GM21367 (cell line): ENCODE results near the gene ANXA6.
A peak's percentile ranks its signal among the peaks of the same experiment; 100 is the strongest.

Experiments used
- ATAC-seq: cut with Tn5 transposase; IDR thresholded peaks from one replicate; pipeline ENCODE4 v1.9.1; 2021; ENCODE audit not compliant: unreplicated experiment

Gene ANXA6

GRCh38 chr5:151154931-151155774 lies 2.4 kb downstream of the ANXA6 start:
- peak; percentile 28 for ATAC-seq

- ATAC-seq: no peak
These were observed 3.8 kb downstream of the ANXA6 start for GRCh38 chr5:151153766-151154272.

- no peak for ATAC-seq
These were observed 4.3 kb downstream of the ANXA6 start for GRCh38 chr5:151153300-151153699.

- peak; percentile 21 for ATAC-seq
These were observed 5.8 kb downstream of the ANXA6 start for GRCh38 chr5:151151793-151152192.

- ATAC-seq: no peak
These were observed 6.3 kb downstream of the ANXA6 start for GRCh38 chr5:151151263-151151660.

GRCh38 chr5:151150471-151151262 lies 6.9 kb downstream of the ANXA6 start:
- ATAC-seq: peak; percentile 63

- ATAC-seq: no peak
These were observed 9.0 kb downstream of the ANXA6 start for GRCh38 chr5:151148583-151148982.

- no peak for ATAC-seq
These were observed 10.5 kb downstream of the ANXA6 start for GRCh38 chr5:151147033-151147432.

- ATAC-seq: no peak
These were observed 11.5 kb downstream of the ANXA6 start for GRCh38 chr5:151146061-151146460.

- no peak for ATAC-seq
These were observed 12.7 kb downstream of the ANXA6 start for GRCh38 chr5:151144922-151145321.

GRCh38 chr5:151144275-151144674 lies 13.3 kb downstream of the ANXA6 start:
- ATAC-seq: no peak

- ATAC-seq: no peak
These were observed 13.9 kb downstream of the ANXA6 start for GRCh38 chr5:151143645-151144044.

GRCh38 chr5:151142933-151143332 lies 14.6 kb downstream of the ANXA6 start:
- ATAC-seq: no peak

- peak; percentile 80 for ATAC-seq
These were observed 16.0 kb downstream of the ANXA6 start for GRCh38 chr5:151141535-151141934.

- ATAC-seq: no peak
These were observed 16.7 kb downstream of the ANXA6 start for GRCh38 chr5:151140686-151141459.

GRCh38 chr5:151139646-151140045 lies 17.9 kb downstream of the ANXA6 start:
- no peak for ATAC-seq

GRCh38 chr5:151139015-151139414 lies 18.6 kb downstream of the ANXA6 start:
- no peak for ATAC-seq

- no peak for ATAC-seq
These were observed 19.5 kb downstream of the ANXA6 start for GRCh38 chr5:151138114-151138513.

GRCh38 chr5:151137067-151137825 lies 20.3 kb downstream of the ANXA6 start:
- no peak for ATAC-seq

- ATAC-seq: peak; percentile 78
These were observed 23.4 kb downstream of the ANXA6 start for GRCh38 chr5:151134228-151134627.
